ENCODE results near the gene TRIM47.
"Not testable (repeated sequence)": the region's sequence is repeated elsewhere in the genome, so short reads cannot be mapped to it uniquely, and the experiment has no call there.

GRCh38 chr17:75864887-75865286 lies 13.5 kb downstream of the TRIM47 start:
- TF ChIP-seq CTCF, POLR2A, EP300 (IDR thresholded peaks at IDR 0.05): not testable (repeated sequence)

Measured in tibial nerve (tissue), 4 donors.